Measurements from ENCODE around the gene PTX4. TPM values are rescaled to one million over a fixed set of nuclear protein-coding genes. Genes with fewer than 3 reads are reported as not detected.

PTX4 gene
- polyA plus RNA-seq, 1 of the 3 experiments (the other 2 are of a cell fraction) = not detected

DNA sequence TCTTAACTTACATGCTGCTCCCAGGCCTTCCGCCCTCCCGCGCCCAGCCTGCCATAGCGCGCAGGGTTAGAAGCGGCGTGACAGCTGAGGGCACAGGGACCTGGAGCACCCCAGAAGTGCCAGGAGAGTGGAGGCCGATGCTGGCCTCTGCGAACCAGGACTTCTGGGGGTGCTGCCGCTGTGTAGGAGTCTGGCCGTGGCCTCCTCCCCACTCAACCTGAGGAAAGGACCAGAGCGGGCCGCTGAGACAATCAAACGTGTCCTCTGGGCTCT lies 42.8 kb upstream of the PTX4 start (continued):
- no peak for TF ChIP-seq PBX3 (IDR thresholded peaks at IDR 0.05)

GRCh38 chr16:1530883-1531637 lies 42.3 kb upstream of the PTX4 start:
- H3K27me3 ChIP-seq (ENCODE audit: insufficient read depth) = no peaks in the 10 kb centered on the region
- no peaks in the 10 kb centered on the region for H3K9me3 ChIP-seq
- TF ChIP-seq CHD2 (IDR thresholded peaks at IDR 0.05; ENCODE audit: low read length, partially characterized antibody) (peak; percentile 30), MEF2A (IDR thresholded peaks at IDR 0.05; ENCODE audit: borderline replicate concordance, low read depth) (no peak), CTCF (IDR thresholded peaks at IDR 0.05) (no peak), TCF12 (IDR thresholded peaks at IDR 0.05) (peak; percentile 93), MXI1 (IDR thresholded peaks at IDR 0.05; ENCODE audit: low read depth, low read length) (peak; percentile 77; the same call in 1 of the 2 replicates), SMC3 (IDR thresholded peaks at IDR 0.05; ENCODE audit: low read depth, low read length) (no peak), PBX3 (IDR thresholded peaks at IDR 0.05) (peak; percentile 62), USF2 (IDR thresholded peaks at IDR 0.05; ENCODE audit: borderline replicate concordance, low read depth, low read length) (no peak), EP300 (IDR thresholded peaks at IDR 0.05; ENCODE audit: borderline replicate concordance in 1 of 2, low read depth in 1 of 2, low read length in 1 of 2) (peak in 1 of 2 experiments; percentile 57; a peak in 2 of 4 replicates), NRF1 (IDR thresholded peaks at IDR 0.05; ENCODE audit: low read depth, low read length) (no peak), GATA2 (CRISPR knock-in tag; IDR thresholded peaks at IDR 0.05) (peak; percentile 53; the same call in 1 of the 2 replicates), POLR2AphosphoS5 (IDR thresholded peaks at IDR 0.05; ENCODE audit: low read depth, low read length) (peak; percentile 48; the same call in 1 of the 2 replicates), RCOR1 (IDR thresholded peaks at IDR 0.05; ENCODE audit: low read length) (peak; percentile 66; the same call in 1 of the 2 replicates), RAD21 (IDR thresholded peaks at IDR 0.05; ENCODE audit: low read length) (peak; percentile 17; the same call in 1 of the 2 replicates), FOXJ3 (CRISPR knock-in tag; IDR thresholded peaks at IDR 0.05) (peak; percentile 80; the same call in 1 of the 2 replicates), RXRA (IDR thresholded peaks at IDR 0.05; ENCODE audit: borderline replicate concordance, low read depth) (no peak)
- TF ChIP-seq, protein P1, sequence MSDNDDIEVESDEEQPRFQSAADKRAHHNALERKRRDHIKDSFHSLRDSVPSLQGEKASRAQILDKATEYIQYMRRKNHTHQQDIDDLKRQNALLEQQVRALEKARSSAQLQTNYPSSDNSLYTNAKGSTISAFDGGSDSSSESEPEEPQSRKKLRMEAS (IDR thresholded peaks at IDR 0.05; ENCODE audit: low read depth) = peak; percentile 78
- 23% methylated on average over 15 of the region's 35 CpGs for WGBS (ENCODE audit: low lambda C conversion rate)
- peak overlapping the region; percentile 66 to 95; a peak in 3 of 4 replicates for H3K27ac ChIP-seq (ENCODE audit: low read depth in 2 of 2, low read length in 1 of 2)
- H3K4me2 ChIP-seq = peak overlapping the region; percentile 47; the same call in 1 of the 2 replicates
- no peak overlapping the region; a peak in 1 of 4 replicates for H3K4me3 ChIP-seq (ENCODE audit: low read depth in 2 of 2, low read length in 1 of 2)
- peaks cover 0 to 2% of the 10 kb centered on the region in 2 experiments for H3K36me3 ChIP-seq (replicated peaks in 1 of 2; ENCODE audit: control insufficient read depth in 1 of 2, insufficient read depth in 2 of 2, low read length in 1 of 2)
- no peaks in the 10 kb centered on the region for H3K9me2 ChIP-seq
- peaks cover 5 to 54% of the 10 kb centered on the region in 2 experiments; a peak in 2 of 4 replicates for H3K4me1 ChIP-seq (ENCODE audit: control insufficient read depth in 1 of 2, insufficient read depth in 2 of 2, low read depth in 1 of 2, low read length in 1 of 2)
- DNase-seq = peak; percentile 94
- no peaks in the 10 kb centered on the region for H3K79me2 ChIP-seq (ENCODE audit: insufficient read depth)
- ChIA-PET CTCF (interaction anchor here (0.7 to 1.7 kb wide), 3 partner anchors 19 to 175 kb away, joined by 3 to 5 read pairs (median 3); partner anchors contain the start of gene MAPK8IP3), POLR2A (interaction anchor here (0.6 to 0.8 kb wide), 2 partner anchors 196 to 296 kb away, joined by 3 read pairs; partner anchors contain the start of genes FAHD1 and HAGH)
- no peaks in the 10 kb centered on the region for H4K20me1 ChIP-seq (ENCODE audit: insufficient read depth)
- peak overlapping the region; percentile 65; the same call in 1 of the 2 replicates for H2AFZ ChIP-seq (ENCODE audit: low read depth)
- no peak overlapping the region for H3K9ac ChIP-seq
- no peaks in the 10 kb centered on the region for H3F3A ChIP-seq (replicated peaks; ENCODE audit: insufficient read depth)
